TTC549 (cell line): ENCODE measurements around the gene TFB2M.

ENCODE experiments used
- FAIRE-seq: peaks from 2 replicates; lab custom pipeline; 2012; peaks lifted over from hg19 to GRCh38; lab: Jason Lieb, UNC

TFB2M gene

DNA sequence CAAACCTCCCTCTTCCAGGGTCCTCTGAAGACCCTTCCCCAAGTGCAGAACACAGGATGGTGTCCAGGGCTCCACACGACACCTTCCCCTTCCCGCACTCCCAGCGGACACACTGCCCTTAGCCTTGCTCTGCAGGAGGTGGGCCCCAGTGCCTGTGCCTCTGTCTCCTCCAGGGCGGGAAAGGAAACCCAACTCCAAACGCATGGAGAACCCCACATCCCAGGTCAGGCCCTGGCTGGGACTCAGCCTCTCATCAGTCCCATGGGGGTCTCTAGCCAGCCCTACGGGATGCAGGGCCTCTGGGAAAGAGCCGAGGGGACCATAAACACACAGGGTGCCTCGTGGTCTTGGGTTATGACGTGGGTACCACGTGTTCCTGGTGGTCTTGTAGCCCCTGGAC lies 53.4 kb downstream of the TFB2M start:
- FAIRE-seq: no peak

DNA sequence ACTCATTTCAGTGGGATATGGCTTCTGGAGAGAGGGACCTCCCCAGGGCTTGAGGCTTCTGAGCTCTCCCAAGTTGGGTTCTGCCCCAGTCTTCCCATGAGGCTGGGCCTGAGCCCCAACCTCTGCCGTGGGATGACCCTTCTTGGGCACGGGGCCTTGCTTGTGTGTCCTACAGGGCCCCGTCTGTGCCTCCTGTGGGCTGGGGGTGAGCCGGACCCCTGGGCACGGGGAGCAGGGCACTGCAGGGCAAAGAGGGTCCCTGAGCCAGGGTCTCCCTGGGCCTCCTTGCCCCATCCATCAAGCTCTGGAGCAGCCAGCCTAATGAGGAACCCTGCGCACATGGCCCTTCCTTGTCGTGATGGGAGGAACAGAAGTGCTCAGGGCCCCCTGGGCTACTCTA lies 53.8 kb downstream of the TFB2M start:
- no peak for FAIRE-seq

DNA sequence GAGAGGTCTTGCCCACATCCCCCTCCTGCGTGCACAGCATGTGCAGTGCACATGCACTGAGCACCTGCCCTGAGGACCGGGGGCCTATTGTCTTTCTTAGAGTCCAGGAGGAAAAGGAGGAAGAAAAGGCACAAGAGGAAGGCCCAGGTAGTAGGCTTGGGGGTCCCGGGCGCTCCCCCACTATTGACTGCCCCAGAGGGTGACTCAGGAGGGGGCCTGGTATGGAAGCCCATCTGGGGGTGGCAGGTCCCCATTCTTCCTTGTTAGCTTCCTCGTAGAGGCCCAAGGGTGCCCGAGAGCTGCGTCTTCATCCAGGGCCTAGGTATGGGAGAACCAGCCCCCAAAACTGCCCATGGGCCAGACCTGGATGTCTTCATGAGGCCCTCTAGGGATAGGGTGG lies 54.9 kb downstream of the TFB2M start:
- FAIRE-seq: no peak

DNA sequence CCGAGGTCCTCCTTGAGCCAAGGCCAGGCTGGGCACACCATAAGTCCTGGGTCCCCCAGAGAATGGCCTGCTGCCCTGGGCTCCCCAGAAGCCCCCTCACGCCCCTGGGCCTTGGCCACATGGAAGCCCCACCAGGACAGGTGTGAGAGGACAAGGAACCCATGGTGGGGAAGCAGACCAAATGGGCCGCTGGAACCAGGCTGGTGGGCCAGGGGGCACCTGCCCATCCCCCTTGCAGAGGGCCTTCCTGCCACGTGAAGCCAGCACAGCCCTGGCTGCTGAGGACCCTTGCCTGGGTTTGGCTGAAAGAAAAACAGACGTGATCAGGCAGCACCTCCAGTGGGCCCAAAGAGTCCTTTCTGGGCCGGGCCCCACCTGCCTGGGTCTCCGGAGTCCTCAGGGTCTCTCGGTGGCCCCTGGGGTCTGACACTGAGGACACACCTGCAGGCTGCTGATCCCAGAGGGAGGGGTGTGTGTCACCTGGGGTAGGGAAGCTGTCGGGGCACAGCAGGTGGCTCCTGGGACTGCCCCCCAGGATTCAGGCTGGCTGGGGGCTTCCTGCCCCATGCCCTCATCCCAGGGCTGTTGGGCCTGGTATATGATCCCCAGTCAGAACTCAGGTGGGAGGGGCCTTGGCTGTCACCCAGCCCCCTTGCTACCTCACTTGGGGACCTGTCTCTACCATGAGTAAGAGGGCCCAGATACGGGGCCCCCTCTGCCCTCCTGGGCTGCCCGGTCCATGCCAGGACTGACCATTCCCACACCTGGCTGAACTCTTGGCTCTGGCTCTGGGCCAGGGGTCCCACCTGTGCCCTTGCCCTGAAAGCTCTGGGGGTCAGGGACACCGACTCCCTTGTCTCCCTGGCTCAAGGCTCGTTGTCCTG lies 55.7 kb downstream of the TFB2M start:
- no peak for FAIRE-seq

DNA sequence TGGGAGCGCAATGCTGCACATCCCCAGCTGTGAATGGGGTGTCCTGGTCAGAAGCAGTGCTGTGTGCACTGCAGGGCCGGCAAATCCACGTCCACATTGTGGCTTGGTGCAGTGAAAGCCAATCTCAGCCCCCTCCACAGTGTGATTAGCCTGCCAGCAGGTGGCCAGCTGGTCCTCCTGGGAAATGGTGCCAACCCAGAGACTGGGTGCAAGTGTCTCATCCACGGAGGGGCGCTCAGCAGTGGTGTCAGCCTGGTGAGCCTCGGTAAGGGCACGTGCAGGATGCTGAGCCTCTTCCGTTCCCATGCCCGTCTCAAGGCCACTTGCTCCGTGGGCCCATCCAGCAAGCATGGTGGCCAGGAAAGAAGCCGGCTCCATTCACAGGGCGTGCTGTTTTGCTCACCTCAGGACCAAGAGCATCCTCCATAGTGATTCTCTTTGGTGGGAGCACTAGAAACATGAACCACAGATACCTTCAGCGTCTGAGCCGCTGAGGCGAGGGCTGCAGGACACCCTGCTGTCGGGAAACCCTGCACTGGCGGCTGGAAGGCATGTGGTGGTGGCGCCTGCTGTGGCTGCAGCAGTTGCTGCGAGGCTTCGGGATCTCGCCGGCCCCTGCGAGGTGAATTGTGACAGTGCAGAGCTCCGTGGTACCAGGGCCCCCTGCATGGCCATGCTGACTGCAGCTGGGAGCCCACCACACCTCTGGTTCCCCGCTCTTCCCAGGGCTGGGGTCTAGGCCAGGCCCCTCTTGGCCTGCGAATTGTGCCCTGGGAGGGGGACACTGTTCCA lies 57.0 kb downstream of the TFB2M start:
- FAIRE-seq: no peak

DNA sequence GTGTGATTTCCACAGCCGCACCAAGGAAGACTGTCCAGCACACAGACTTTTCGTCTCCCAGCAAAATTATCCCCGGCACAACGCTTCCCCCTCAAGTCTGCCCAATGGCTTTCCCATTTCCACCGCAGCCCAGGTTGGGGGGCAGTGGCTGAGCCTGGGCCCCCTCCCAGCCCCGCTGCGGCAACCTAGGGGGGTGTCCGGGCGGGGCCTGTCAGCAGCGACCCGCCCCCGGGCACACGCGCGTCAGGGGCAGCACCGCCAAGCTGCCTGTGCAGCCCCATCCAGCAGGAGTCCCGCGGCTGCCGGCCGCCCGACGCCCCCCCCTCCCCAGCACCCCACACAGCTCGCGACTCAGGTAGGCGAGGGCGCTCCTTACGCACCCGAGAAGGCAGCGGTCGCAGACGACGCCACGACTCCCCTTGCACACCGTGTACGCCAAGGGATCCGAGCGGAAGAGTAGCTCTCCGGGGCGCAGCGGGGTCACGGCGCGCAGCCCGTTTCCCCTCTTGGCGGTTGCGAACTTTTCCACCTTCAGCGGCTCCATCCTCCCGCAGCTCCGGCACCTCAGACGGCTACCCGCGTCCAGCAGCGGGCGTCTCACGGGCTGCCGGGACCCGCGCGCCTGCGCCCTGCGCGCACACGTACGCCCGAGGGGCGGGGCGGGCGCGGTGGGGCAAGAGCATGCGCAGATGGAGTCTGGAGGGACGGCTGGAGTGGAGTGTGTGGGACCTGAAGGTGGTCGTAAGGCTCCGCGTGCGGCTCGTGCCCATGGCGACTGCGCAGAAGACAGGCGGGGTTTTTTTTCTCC lies 59.2 kb downstream of the TFB2M start, which contains the start of gene SMYD3:
SMYD3 (minus strand) TSS at position 606 of the 808 bp plus-strand sequence.
- FAIRE-seq: no peak

DNA sequence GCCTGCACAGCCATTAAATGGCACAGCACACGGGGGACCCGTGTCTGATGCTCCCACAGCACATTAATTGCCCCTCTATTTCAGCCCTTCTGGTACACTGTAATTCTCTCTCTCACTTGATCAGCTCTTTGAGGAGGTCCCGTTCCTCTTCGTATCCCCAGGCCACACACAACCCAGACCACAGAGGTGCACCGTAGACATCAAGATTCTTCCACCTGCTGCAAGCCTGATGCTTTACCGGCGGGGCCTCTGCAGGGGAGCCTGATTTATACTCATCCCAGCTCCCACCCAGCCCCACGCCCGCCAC lies 59.7 kb downstream of the TFB2M start:
- no peak for FAIRE-seq

DNA sequence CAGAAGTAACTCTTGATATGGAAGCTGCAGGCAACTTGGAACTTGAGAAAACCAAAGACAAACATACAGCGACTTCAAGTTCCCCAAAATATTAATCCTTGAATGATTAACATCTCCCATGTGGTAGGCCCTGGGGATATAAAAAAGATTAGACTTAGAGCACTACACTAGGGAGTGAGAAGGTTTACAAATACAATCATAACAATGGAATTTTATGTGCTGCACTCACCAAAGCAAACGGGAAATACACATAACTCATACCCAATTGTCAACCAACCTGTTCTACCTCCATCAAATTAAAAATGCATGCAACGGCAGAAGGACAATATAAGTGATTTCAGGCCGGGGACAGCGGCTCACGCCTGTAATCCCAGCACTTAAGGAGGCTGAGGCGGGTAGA lies 62.7 kb downstream of the TFB2M start:
- no peak for FAIRE-seq

DNA sequence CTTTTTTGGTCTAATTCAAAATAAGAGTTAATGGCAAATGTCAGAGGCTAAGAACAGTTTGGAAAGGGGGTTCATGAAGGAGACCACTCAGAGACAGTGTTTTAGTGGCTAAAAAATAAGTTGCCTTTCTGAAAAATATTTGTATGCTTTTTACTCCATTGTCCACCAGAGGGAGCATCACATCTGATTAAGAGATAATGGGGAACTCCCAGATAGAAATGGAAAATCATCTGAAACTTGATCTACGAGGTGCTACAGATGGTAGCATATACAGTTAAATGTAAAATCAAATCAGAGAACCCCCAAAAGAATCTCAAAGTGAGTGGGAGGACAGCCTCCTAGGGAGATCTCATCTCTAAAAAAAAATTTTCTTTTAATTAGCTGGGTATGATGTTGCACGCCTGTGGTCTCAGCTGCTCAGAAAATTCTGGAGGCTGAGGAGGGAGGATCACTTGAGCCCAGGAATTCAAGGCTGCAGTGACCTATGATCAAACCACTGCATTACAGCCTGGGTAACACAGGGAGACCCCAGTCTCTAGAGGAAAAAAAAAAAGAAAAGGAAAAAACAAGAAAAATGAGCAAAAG lies 68.6 kb downstream of the TFB2M start:
- peak; percentile 92 for FAIRE-seq

DNA sequence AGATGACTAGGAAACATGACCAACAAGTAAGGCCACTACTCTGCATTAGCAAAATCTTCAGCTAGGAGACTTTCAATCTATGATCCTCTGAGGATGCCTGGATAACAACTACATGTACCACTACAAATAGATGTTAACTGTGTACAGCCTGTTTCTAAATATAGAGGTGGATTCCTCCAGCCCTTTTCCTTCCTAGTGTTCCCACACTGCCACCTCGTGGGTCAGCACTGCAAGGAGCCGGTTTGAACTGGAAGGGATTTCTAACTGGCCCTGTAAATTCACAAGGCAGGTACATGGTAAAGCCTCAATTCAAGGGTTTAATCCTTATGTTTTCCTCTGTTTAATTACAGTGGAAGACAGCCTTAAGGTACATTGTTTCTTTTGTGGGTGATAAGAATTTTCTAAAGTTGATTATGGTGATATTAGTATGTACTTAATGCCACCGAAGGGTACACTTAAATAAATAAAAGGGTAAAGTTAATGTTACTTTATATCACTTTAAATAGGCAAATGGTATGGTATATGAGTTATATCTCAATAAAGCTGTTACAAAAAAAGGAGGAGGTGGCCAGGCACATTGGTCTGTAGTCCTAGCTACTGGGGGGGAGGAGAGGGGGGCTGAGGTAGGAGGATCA lies 73.3 kb downstream of the TFB2M start:
- peak; percentile 92 for FAIRE-seq

DNA sequence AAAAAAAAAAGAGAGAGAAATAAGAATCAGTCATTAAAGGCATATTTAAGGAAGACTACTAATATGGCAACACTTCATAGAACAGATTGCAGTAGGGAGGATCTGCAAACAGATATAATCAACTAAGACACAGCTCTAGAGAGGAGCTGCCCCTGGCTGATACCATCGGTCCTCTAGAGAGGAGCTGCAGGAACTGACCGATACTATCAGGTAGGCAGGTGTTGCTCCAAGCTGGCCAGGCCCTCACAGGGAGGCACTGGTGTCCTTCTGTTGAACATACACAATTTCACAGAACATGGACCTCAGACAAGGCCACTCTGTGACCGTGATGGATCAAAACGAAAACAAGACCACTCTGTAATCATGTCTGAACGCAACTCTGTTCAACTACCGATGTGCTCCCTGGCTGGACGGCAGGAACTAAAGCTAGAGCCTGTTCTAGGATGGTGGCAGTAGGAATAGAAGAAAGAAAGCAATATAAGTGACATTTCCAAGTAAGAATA lies 74.5 kb downstream of the TFB2M start:
- FAIRE-seq: no peak
